Endothelial cell of umbilical vein (primary cell): ENCODE data around the gene TEKTIP1. TPM values are rescaled to one million over a fixed set of nuclear protein-coding genes. Genes with fewer than 3 reads are reported as not detected.

Source experiments
- BruUV-seq: library from RNA; stranded (reverse); fragments of 400-500 nt; replicated peaks from 2 replicates; lab custom pipeline; 2021; lab: Mats Ljungman, UMichigan
- CTCF ChIA-PET: fragments of 300-600, 350-600 bp; sonication (Branson Sonifier 250); formaldehyde crosslinking; loops from one replicate; lab custom pipeline; 2021; ENCODE audit warnings: antibody characterized with exemption, inconsistent platforms; lab: Charles Lee
- POLR2A ChIA-PET: fragments of 300-600, 350-600 bp; sonication (Branson Sonifier 250); formaldehyde crosslinking; loops from one replicate; lab custom pipeline; 2021; ENCODE audit warnings: antibody characterized with exemption, inconsistent platforms; lab: Charles Lee
- DNase-seq: peaks from one replicate; pipeline ENCODE4 v3.0.0-alpha.2; 2011; ENCODE audit warnings: low read depth, low spot score
- FAIRE-seq: peaks from 2 replicates; lab custom pipeline; 2011; peaks lifted over from hg19 to GRCh38; lab: Jason Lieb, UNC
- H2AFZ ChIP-seq: 2 replicates; pipeline ENCODE4 v1.6.0; 2012; ENCODE audit warnings: low read depth, low read length, control low read depth, inconsistent platforms
- H3K27ac ChIP-seq: 2 replicates; pipeline ENCODE4 v1.5.1; 2011; ENCODE audit warnings: low read depth, mild to moderate bottlenecking, control low read depth, low read length, moderate library complexity; ENCODE audit not compliant: insufficient read depth
- H3K27me3 ChIP-seq, 2 experiments: 2 replicates each; pipeline versions ENCODE4 v1.6.0 to v1.6.1; 2011; ENCODE audit warnings: low read length in 2 of 2, mixed read lengths in 1 of 2; ENCODE audit not compliant: control insufficient read depth in 2 of 2, insufficient read depth in 2 of 2
- H3K36me3 ChIP-seq, 2 experiments: 2 replicates in 1 of 2; 3 replicates in 1 of 2; pipeline ENCODE4 v1.5.1; 2011; ENCODE audit warnings: low read length in 2 of 2, mild to moderate bottlenecking in 1 of 2, moderate library complexity in 1 of 2; ENCODE audit not compliant: control insufficient read depth in 2 of 2, insufficient read depth in 2 of 2; ENCODE audit errors: extremely low read depth in 1 of 2
- H3K4me1 ChIP-seq: 3 replicates; pipeline ENCODE4 v1.5.1; 2011; ENCODE audit warnings: mild to moderate bottlenecking, low read length; ENCODE audit not compliant: control insufficient read depth, insufficient read depth; ENCODE audit errors: extremely low read depth
- H3K4me2 ChIP-seq: 2 replicates; pipeline ENCODE4 v1.6.1; 2011; ENCODE audit warnings: low read length, control low read depth, mixed read lengths; ENCODE audit not compliant: insufficient read depth
- H3K4me3 ChIP-seq, 3 experiments: fragments of 200-600 bp in 1 of 3; sonication (generic), shearing (Covaris generic) in 1 of 3; replicated peaks in 1 of 3; 2 replicates each; pipeline ENCODE4 v1.5.1; 2011 to 2016; ENCODE audit warnings: control low read depth in 3 of 3, low read length in 3 of 3, mild to moderate bottlenecking in 2 of 3, inconsistent platforms in 1 of 3, low read depth in 1 of 3, moderate library complexity in 1 of 3; ENCODE audit not compliant: insufficient read depth in 1 of 3
- H3K79me2 ChIP-seq: 2 replicates; pipeline ENCODE4 v1.6.0; 2012; ENCODE audit warnings: low read length, inconsistent platforms; ENCODE audit not compliant: control insufficient read depth, insufficient read depth
- H3K9ac ChIP-seq: replicated peaks from 2 replicates; pipeline ENCODE3; 2011; ENCODE audit warnings: low read length, control low read depth; ENCODE audit not compliant: insufficient read depth; ENCODE audit errors: extremely low read depth
- H3K9me1 ChIP-seq: replicated peaks from 3 replicates; pipeline ENCODE4 v1.6.0; 2011; ENCODE audit warnings: mild to moderate bottlenecking, low read length; ENCODE audit not compliant: control insufficient read depth, insufficient read depth; ENCODE audit errors: extremely low read depth
- H3K9me3 ChIP-seq: replicated peaks from 2 replicates; pipeline ENCODE4 v1.5.1; 2012; ENCODE audit warnings: low read length, inconsistent platforms; ENCODE audit not compliant: control insufficient read depth, insufficient read depth
- H4K20me1 ChIP-seq: replicated peaks from 2 replicates; pipeline ENCODE3; 2011; ENCODE audit warnings: mild to moderate bottlenecking, low read length; ENCODE audit not compliant: control insufficient read depth, insufficient read depth; ENCODE audit errors: extremely low read depth
- CTCF ChIP-seq, 2 donors: IDR thresholded peaks; 1 replicate in 1 of 2; 2 replicates in 1 of 2; pipeline ENCODE4 v1.5.1; 2011; ENCODE audit warnings: low read length in 2 of 2, mild to moderate bottlenecking in 2 of 2, moderate library complexity in 2 of 2, control low read depth in 1 of 2, inconsistent platforms in 1 of 2, low read depth in 1 of 2; ENCODE audit not compliant: insufficient read depth in 1 of 2; ENCODE audit errors: extremely low read depth in 1 of 2
- EZH2 ChIP-seq: IDR thresholded peaks from 2 replicates; pipeline ENCODE4 v1.6.1; 2012; ENCODE audit warnings: borderline replicate concordance, low read depth, mild to moderate bottlenecking, moderate library complexity, low read length, inconsistent platforms; ENCODE audit not compliant: severe bottlenecking
- FOS ChIP-seq: IDR thresholded peaks from 2 replicates; pipeline ENCODE4 v1.6.1; 2011; ENCODE audit warnings: mild to moderate bottlenecking, low read length, moderate library complexity, borderline replicate concordance; ENCODE audit not compliant: insufficient read depth
- GATA2 ChIP-seq: IDR thresholded peaks from 2 replicates; pipeline ENCODE4 v1.7.0; 2011; ENCODE audit warnings: low read depth, mild to moderate bottlenecking, moderate library complexity, mixed read lengths, low read length; ENCODE audit not compliant: insufficient read length, insufficient read depth
- JUN ChIP-seq: IDR thresholded peaks from 2 replicates; pipeline ENCODE4 v1.6.1; 2011; ENCODE audit warnings: borderline replicate concordance, low read depth; ENCODE audit not compliant: insufficient read length, insufficient read depth
- MAX ChIP-seq: IDR thresholded peaks from 2 replicates; pipeline ENCODE4 v1.6.1; 2011; ENCODE audit not compliant: insufficient read depth, insufficient read length
- MYC ChIP-seq: IDR thresholded peaks from one replicate; pipeline ENCODE4 v1.6.1; 2011; ENCODE audit warnings: mild to moderate bottlenecking, low read depth, low read length
- POLR2A ChIP-seq: IDR thresholded peaks from 2 replicates; pipeline ENCODE4 v1.6.1; 2012; ENCODE audit warnings: low read depth, mild to moderate bottlenecking, control low read depth, low read length
- POLR2AphosphoS5 ChIP-seq: IDR thresholded peaks from 2 replicates; pipeline ENCODE4 v1.6.1; 2012; ENCODE audit warnings: low read depth, mild to moderate bottlenecking, control low read depth, low read length, moderate library complexity; ENCODE audit not compliant: insufficient read depth
- dilution Hi-C: fragments of 300-500 bp; cut with MboI; formaldehyde crosslinking; loops from one replicate; pipeline ENCODE4 v1.15.0; 2019; ENCODE audit warnings: low sequenced_read_pairs; ENCODE audit not compliant: extremely low pct_ligation_motif_present
- intact Hi-C: fragments of 100-400 bp; cut with micrococcal nuclease; formaldehyde crosslinking; loops from one replicate; pipeline ENCODE4 v1.10.0; 2022
- polyA plus RNA-seq, 4 experiments: library from polyadenylated mRNA; depleted of rRNA in 3 of 4; stranded (reverse) in 3 of 4; unstranded in 1 of 4; fragments of >200 nt; gene quantifications; 2 replicates each; pipeline versions ENCODE4 v1.2.1 to v1.2.3, GENCODE V29; 2011 to 2012; ENCODE audit warnings: missing spikeins in 1 of 4
- total RNA-seq: library from RNA; stranded (reverse); gene quantifications from 2 replicates; pipeline ENCODE4 v1.2.3, GENCODE V29; 2021

The TEKTIP1 gene
- total and polyA plus RNA-seq, 2 donors (not counting 3 experiments of a cell fraction or from before 2014, with no cell fraction given), result 0.73 TPM; not detected in 1

- Histone ChIP-seq H3K79me2 (peaks cover 2% of the 10 kb centered on the region), H3K4me1 (peaks cover 15% of the 10 kb centered on the region), H3K9me1 (no peaks in the 10 kb centered on the region), H3K4me3 (peak overlapping the region; percentile 26 to 33 (median 31)), H4K20me1 (no peaks in the 10 kb centered on the region), H3K4me2 (peak overlapping the region; percentile 84), H2AFZ (peak overlapping the region; percentile 86), H3K9me3 (no peaks in the 10 kb centered on the region), H3K36me3 (peaks cover 0 to 3% of the 10 kb centered on the region in 2 experiments), H3K27ac (peak overlapping the region; percentile 30), H3K27me3 (no peaks in the 10 kb centered on the region), H3K9ac (peak overlapping the region; percentile 38)
- FAIRE-seq, result peak; percentile 99
- ChIA-PET CTCF (no interaction called here), POLR2A (no interaction called here)
- intact Hi-C loops (loop anchor here (1.0 to 5.0 kb wide), 5 partner anchors 15 to 100 kb away; partner anchors contain the start of genes CACTIN, FZR1, MFSD12 and TBXA2R), dilution Hi-C loops (no loop called here)
- no TSS peak for BruUV-seq
- DNase-seq, result peak; percentile 100
- TF ChIP-seq EZH2 (no peak), GATA2 (peak; percentile 66), CTCF (IDR thresholded peaks at IDR 0.05; ENCODE audit: extremely low read depth in 1 of 2, insufficient read depth in 1 of 2, low read depth in 1 of 2, low read length in 2 of 2) (no peak)
Observed at GRCh38 chr19:3572132-3572854, 33.3 kb downstream of the TEKTIP1 start.

GRCh38 chr19:3572855-3573161 lies 33.8 kb downstream of the TEKTIP1 start, which contains the start of gene HMG20B:
Gene HMG20B (plus strand): TSS chr19:3572944. CDS start chr19:3573310, 366 bp downstream.
- no peak for DNase-seq
- Histone ChIP-seq H3K4me3 (peak within 1 kb of the TSS; percentile 81 to 99 (median 97)), H3K4me1 (peaks cover 15% of the 10 kb centered on the region), H3K9me1 (no peaks in the 10 kb centered on the region), H3K9me3 (no peaks in the 10 kb centered on the region), H3K27ac (peak within 1 kb of the TSS; percentile 65), H3K36me3 (peaks cover 0 to 3% of the 10 kb centered on the region in 2 experiments), H2AFZ (peak within 1 kb of the TSS; percentile 86), H3K4me2 (peak within 1 kb of the TSS; percentile 84), H3K27me3 (no peaks in the 10 kb centered on the region), H3K79me2 (peaks cover 2% of the 10 kb centered on the region), H3K9ac (peak within 1 kb of the TSS; percentile 78), H4K20me1 (no peaks in the 10 kb centered on the region)
- BruUV-seq, result no TSS peak
- TF ChIP-seq POLR2A (no peak), EZH2 (no peak), POLR2AphosphoS5 (no peak), CTCF (IDR thresholded peaks at IDR 0.05; ENCODE audit: extremely low read depth in 1 of 2, insufficient read depth in 1 of 2, low read depth in 1 of 2, low read length in 2 of 2) (no peak), MYC (no peak), JUN (no peak), GATA2 (no peak), MAX (no peak), FOS (no peak)
- dilution Hi-C loops (no loop called here), intact Hi-C loops (loop anchor here (1.0 to 5.0 kb wide), 5 partner anchors 16 to 99 kb away; partner anchors contain the start of genes CACTIN, FZR1, MFSD12 and TBXA2R)
- FAIRE-seq, result no peak
- POLR2A ChIA-PET, result no interaction called here
- CTCF ChIA-PET, result no interaction called here
